Measurements from ENCODE around the gene GCK.

Gene GCK

DNA sequence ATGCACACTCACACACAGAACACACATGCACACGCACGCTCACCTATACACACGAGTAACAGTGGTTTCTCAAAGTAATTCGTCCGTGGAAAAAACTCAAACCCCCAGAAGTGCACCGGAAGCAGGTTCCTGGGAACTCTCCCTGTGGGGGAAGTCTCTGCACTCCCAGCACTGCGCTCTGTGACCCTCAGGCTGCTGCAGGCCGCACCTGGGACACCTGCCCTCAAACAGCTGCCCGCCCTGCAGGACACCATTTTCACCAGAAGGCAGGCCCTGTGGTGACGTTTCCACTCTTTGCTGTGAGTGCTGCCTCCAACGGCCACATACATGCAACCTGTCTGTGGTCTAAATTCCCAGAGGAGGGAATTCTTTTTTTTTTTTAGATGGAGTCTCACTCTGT is 32.8 kb upstream of the GCK start:
- no peak for DNase-seq

DNA sequence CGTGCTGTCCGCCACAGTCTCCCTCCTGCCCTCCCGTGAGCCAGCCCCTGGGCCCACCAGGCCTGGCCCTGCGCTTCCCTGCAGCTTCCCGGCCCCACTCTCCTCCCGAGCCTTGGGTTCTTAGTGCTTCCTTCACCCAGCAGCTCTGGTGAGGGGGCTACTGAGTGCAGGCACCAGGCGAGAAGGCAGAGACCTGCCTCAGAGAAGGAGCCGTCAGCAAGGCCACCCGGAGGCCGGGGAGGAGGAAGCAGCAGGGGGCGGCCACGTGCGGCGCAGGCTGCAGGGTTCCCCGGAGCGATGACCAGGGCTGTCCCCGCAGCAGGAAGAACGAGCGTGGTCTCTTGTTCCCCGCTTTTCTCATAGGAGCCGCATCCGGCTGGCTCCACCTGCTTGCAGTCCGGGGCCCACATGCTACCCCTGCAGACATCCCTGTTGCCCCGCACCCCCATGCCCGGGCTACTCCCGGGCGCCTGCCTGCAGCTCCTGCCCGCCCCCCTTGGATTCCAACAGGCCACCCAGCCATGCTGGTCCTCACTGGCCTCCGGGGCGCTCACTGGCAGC is 32.1 kb upstream of the GCK start:
- DNase-seq = no peak

DNA sequence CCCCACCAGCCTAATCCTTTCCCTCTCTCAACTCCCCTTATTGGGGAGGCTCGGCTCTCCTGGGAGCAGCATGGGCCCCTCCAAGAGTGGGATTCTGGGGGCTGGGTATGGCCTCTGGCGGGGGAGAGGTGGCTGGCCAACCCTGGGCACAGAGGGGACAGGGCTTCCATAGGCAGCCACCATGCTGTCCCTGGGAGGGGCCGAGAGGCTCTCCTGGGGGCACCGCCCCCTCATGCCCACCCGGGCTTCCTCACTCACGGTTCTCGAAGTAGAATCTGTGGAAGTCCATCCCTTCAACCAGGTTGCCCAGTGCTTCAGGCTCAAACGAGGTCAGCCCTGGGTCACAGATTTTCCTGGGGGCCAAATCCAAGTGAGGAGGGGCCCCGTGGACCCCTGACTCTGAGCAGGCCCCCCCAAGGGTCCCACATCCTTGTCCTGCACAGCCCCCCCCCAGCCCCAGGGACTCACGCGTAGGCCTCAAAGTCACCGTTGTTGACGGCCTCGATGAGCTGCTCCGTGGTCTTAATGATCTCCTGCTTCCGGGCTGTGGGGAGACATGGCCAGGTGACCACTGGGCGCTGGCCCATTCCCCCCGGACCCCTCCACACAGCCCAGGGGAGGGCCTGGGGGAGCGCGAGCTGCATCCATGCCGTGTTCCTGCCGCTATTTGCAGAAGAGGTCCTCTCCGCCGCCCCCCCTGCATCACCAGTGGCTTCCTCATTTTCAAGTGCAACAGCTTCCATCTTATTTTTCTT is 31.3 kb upstream of the GCK start:
- DNase-seq = no peak

DNA sequence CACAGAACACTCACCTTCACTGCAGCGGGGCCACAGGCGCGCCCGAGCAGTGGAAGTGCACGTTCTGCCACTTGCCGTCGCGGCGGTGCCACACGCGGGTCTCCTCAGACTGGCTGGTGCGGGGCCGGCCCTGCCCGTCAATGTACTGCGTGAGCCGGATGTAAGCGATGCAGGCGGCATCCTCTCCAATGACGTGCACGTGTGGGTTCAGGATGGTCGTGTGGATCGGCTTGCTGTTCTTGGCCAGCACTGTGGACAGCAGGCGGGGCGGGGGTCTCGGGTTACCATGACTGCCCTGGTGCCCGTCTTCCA is 30.8 kb upstream of the GCK start:
- no peak for DNase-seq

DNA sequence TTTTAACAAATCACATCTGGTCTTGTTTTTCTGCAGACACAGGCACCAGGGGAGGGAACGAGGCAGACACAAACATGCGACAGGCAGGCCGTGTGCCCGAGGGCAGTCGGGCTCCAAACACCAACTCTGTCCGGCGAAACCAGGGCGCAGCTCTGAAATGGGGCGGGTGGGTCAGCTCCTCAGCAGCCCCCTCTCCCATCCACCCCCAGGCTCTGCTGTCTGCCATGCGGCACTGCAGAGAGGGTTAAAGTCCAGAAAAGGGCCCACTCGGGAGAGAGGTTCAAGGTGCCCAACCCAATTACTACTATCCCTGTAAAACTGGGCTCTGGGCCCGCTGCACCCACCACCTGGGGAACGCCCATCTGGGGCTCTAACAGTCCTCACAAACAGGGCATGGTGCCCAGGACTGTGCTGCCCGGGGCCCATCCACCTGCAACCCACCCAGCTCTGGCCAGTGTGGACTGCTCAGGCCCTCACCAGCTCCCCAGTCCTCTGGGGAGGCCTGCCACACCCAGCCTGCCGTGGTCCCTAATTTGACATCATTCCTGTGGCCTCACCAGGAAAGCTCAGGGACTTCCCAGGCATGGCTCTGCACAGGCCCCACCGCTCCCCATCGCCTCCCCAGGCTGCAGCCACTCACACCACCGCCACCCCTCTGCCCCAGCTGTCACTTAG is 30.3 kb upstream of the GCK start:
- DNase-seq = no peak

DNA sequence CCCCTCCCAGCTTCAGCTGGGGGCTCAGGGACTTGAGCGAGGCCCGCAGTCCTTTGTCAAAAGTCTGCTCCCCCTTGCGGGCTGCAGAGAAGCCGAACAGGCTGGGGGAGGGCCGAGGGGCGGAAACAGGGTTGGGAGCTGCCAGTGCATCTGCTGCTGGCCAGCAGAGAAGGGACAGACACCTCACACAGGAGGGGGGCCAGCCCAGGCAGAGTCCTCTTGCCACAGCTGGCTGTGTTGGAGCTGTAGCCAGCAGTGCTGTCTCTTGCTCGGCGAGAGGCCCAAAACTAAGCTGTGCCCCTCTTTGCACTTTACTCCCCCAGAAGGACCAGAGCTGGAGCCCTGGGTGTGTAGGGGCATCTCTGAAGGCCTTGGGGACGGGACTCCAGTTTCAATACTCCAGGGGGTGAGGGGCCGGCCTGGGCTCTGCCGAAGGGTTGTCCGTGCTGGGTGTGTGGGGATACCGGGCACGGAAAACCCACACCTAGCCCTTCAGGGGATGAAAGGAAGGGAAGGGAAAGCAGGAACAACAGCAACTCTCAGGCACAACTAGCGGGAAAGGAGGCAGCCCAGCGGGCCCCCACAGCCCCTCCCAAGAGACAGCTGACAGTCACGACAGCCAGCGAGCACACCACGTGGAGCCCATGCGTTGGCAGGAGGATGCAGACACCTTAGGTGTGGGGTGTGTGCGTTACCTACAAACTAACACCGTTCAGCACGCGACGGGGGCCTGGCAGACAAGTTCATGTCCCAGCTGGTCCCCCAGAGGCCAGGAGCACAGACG is 29.4 kb upstream of the GCK start:
- DNase-seq = no peak

DNA sequence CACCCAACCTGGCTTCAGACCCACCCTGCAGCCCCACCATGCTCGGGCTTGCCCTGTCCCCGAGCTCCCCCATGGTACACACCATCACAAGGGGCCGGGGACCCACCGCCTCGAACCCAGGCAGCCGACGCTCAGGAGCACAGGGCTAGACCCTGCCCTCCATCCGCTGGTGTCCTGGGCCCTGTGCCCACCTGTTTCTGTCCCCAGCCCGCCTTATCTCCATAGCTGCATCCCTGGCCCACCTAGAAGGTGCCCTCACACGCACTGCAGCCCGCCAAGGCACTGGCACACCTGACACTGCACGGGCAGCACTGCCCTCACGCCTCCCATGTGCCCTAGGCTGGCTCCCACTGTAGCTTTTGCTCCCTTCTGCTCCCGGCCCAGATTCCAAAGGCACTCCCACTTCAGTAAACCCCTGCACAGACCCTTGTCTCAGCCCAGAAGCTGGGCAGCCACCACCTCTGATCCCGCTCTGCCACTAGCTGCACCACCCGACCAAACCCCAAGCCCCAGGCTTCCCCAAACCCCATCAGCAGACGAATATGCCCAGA is 28.7 kb upstream of the GCK start:
- no peak for DNase-seq

DNA sequence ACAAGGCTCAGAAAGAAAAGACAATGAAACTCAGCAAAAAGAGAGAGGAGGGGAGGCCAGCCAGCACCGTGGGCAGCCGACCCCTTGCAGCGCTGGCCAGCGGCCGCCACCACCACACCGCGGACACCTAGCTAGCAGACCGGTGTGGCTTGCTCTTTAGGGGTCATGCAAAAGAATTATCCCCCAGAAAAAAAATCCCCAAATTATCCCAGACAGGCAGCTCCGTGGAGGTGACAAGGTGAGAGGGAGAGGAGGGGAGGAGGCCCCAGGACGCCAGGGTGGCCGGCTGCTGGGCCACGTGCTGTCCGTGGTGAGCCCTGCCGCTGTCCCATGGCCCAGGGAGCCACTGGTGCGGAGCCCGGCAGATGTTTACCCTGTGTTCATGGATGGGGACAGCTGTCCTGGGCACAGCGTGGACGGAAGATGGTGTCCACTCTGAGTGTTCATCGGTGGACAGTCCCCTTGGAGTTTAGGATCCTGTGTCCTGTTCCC is 28.0 kb upstream of the GCK start:
- no peak for DNase-seq

DNA sequence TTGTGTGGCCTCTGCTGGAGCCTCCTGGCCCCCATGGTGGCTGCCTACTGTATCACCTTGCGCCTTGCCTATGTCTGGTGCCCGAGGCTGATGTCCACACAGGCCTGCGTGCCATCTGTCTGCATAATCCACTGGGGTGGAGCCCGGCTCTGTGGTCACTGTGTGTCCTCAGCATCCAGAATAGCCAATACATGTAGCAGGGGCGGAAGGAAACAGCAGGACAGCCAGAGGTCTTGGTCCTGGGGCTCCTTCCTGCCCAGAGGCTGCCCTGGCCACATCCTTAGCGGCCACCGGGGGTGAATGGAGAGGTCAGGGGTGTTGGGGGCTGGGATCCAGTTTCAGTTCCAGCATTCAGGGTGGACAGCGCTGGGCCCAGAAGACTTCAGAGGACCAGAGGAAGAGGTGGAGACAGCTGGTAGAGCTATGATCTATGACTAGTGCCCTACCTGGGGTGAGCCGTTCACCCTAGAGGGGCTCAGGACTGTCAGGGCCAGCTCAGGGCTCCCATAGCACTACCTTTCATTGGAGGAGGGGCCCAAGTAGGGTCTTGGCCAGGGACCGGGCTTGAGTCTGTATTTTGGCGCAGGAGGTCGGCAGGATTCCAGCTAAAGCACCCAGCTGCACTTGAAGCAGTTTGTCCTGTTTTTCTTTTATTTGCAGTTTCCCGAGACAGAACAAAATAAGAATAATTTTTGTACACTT is 27.4 kb upstream of the GCK start:
- no peak for DNase-seq

DNA sequence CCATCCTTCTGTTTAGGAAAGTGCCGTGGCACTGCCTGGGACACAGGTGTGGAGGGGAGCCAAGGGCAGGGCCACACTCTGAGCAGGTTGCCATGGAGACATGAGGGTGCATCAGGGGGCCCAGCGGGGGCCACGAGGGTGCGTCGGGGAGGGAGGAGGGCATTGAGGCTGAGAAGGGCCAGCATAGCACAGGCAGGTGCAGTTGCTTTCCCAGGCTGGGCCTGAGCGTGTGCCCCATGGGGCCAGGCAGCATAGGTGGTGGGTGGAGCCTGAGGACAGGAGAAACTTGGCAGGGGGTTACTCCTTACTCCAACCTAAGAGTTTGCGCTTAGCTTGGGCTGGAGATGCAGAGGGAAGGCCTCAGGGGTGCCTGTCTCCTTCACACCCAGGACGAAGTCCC is 26.8 kb upstream of the GCK start:
- peak; percentile 68 for DNase-seq

DNA sequence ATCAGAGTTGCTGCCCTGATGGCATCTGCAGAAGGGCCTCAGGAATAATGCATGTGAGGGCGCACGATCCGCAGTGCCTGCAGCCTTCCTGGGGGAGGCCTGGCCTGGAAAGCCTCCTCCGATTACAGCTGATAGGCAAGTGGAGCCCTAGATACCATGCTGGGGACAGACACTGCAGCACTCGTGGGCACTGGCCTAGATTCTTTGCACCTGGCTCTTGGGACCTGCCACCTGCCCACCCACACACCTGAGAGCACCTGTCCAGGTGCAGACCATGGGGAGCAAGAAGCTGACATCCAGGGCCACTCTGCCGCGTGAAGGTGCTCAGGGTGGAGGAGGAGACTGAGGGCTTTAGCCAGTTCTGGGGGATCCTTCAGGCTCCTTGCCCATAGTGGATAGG is 26.3 kb upstream of the GCK start:
- peak; percentile 58 for DNase-seq

DNA sequence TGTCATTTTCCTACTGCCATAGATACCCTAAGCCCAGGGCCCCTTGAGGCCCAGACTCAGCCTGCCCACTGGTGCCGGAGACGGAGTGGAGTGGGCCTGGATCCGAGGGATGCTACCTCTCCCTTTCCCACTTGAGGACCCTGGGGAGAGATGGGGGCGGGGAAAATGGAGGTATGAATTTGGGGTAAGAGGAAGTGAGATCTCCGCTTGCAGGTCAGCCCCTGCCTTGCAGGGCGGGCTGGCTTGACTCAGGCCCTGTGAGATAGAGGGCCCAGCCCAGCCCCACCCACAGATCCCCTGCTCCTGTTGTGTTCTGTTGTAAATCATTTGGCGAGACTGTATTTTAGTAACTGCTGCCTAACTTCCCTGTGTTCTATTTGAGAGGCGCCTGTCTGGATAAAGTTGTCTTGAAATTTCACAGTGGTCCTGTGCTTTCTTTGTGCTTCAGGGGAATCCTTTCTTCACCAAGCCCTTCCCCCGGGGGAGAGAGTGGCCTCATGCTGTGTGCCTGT is 24.7 kb upstream of the GCK start:
- no peak for DNase-seq

DNA sequence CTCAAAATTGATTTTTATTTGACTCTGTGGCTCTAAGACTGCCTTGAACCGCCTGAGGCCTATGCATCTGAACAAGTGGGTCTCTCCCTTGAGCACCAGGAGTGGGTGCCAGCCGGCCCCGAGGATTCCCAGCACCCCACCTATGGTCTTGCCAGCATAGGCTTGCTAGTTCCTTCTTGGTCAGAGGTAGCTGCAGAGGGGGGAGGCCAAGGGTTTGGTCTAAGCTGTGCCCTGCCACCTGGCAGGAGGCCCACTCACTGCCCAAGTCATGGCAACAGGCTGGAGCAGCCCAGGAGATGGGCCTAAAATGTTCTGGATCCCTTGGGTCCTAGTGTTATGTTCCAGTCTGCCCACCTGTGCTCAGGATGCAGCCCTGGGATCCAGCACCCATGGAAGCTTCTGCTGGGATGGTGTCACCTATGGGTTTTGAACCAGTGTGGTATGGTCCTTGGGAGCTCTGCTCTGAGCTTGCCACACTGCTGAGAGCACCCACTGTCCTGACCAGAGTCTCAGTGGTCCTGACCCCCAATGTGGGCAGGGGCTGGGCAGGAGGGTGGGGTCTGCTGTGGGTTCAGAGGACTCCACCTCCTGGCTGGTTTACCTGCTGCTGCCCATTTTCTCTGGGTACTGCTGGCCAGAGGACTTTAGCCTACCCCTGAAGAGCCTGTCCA is 24.1 kb upstream of the GCK start:
- DNase-seq = no peak

DNA sequence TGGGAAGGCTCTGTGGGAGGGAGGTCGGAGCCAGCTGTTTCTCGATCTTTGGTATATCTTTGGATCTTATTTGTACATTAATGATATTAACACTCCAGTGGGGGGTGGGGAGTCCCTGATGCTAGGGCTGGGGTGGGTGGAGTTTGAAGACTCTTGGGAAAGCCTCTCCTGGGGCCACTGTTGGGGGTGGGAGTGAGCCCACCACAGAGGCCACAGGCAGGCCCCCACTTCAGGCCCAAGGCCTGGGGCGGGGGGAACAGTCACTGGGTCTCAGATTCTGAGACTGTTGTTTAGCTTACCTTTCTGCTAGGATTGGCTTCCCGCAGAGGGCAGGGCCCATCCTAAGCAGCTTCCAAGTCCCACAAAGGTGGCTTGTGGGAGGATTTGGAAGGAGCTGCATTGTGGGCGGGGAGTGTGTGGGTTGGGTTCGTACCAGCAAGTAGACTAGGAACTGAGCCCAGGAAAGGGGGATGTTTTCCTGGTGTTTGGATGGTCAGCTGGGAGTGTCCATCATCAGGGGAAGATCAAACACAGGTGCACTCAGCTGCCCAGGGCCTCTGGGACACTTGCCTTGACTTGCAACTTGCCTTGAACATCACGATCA is 23.4 kb upstream of the GCK start:
- DNase-seq = no peak

DNA sequence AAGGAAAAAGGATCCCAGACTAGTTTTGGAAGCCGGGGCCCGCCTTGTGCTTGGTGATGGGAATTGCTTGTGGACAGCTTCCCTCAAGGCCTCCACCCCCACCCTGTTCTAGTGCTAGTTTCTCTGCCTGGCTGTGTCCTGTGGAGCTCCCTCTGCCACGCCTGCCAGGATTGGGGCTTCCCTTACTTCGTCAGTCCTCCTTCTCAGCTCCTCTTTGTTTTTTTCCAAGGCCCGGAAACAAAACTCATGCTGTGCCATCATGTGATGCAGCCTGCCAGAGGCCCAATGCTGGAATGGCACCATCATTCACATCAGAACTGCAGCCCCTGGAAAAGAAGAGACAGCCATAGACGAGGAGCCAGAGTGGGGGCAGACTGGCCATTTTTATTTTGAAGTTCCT is 22.8 kb upstream of the GCK start:
- no peak for DNase-seq

DNA sequence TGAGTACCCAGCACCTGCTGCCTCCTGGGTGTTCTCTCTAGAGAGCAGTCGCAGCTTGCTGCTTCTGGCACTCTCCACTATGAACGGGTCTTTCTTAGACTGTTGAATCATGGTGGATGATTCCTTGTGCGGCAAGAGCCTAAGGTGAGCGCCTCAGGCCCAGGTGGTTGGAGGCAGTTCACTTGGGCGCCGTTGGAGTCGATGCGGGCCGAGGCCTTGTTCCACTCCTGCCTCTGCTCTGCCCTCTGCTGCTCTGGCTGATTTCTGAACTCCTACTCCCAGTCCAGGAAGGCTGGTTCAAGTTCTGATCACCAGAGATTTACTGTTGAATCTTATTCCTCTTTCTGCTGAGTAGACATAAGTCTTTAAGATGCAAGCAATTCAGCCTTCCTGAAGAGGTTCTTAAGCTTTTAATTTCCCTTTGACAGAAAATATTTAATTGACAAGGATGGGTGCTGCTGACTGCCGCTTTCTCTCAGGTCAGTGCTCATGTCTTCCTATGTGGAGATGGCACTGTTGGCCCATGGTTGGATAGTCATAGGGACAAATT is 22.0 kb upstream of the GCK start:
- no peak for DNase-seq

DNA sequence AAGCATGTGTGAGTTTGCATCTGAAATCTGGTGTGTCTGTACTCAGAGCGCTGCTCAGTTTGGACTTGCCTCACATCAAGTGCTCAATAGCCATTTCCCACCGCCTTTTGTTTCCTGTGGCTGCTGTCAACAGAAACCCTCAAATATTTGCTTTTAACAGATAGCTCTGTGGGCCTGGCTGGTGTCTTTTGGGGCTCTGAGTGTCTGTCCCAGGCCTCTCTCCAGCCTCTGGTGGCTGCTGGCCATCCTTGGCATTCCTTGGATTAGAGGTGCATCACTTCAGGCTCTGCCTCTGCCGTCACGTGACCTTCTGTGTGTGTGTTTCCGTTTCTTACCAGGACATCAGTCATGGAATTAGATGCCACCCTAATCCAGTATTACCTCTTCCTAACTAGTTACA is 20.9 kb upstream of the GCK start:
- no peak for DNase-seq

DNA sequence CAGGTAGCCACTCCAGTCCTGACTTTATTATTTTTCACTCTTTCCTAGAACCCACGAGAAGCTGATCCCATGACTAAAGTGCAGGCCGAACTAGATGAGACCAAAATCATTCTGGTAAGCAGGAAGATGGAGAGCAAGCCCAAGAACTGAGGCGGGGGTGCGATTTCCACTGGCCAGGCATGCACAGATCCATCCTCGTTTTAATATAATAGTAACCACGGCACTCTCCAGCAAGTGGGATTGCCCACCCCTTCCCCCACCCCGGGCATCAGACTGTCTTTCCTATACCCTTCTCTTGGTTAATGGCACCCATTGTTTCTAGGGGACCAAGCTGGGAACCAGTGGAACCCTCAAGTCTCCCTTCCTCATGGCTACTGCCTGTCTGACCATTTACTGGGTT is 18.8 kb upstream of the GCK start:
- DNase-seq = no peak

DNA sequence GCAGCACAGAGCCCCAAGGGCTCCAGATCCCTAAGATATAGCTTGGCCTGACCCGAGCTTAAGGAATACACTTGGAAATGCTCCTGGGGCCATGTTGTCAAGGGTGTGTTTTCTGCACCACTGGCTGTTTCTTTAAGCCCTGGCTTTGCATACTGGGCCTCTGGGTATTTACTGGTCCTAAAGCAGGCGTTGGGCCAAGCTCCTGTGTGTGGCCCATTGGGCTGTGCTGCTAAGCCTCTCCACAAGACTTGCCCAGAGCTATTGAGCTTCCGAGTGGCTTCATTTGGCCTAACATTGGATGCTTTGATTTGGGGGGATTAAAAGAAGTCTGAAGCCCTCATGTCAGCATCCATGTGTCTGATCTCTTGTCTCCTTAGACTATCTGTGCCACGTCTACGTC is 16.8 kb upstream of the GCK start:
- DNase-seq = no peak

DNA sequence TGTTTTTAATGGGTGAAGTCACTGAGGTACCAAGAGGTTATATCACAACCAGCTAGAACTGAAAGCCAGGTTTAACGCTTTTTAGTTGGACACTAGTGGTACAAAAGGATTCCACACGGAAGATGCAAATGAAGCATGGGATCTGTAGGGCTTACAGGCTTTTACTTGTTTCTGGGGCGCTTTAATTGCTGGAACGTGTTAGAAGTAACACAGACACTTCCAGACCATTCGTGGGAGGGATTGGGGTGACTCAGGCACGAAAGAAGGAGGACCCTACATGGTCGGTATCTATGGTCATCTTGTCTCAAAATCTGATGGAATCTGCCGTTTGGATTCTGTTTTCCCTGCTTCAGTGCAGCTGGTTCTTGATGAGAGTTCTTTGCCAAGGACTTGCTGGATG is 12.6 kb upstream of the GCK start:
- DNase-seq = no peak

Data from NCI-H2107 (cell line).